NCI-H774 (cell line): ENCODE results near the gene DGCR6L.
"Not testable (repeated sequence)": the region's sequence is repeated elsewhere in the genome, so short reads cannot be mapped to it uniquely, and the experiment has no call there.

Source experiments
- DNase-seq: peaks from one replicate; lab custom pipeline; 2025; lab: John Stamatoyannopoulos, UW

The DGCR6L gene

DNA sequence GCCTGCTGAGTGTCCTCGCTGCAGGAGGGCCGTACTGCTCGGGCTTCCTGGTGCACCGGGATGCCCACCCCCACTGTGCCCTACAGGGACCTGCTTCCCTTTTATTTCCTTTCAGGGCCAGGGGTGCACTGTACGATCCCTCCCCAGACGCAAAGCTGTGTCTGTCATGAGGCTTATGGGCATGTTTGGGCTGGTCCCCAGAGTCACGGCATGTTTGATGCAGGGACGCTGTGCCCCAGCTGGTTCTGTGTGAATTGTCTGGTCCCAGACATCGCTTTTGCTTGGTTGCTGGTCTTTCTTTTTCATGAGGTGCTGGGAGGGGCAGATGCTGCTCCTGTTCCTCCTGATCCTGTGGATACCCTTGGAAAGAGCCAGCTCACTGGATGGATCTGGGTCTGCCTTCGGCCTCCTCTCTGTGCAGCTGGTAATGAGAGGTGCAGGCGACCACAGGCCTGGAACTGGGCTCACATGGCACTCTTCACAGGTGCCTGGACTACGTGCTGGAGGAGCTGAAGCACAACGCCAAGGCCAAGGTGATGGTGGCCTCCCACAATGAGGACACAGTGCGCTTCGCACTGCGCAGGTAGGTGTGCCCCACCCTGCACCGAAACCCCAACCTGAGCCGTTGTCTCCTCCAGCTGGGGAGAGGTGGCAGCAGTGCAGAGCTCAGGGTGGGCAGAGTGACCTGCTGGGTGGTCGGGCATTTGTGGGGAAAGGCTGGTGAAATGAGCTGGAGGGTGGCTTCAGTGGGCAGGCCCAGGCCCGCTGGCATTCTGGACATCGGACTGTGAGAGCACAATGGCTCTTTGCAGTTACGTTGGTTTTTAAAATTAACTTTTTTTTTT is 10.8 kb downstream of the DGCR6L start:
- not testable (repeated sequence) for DNase-seq

DNA sequence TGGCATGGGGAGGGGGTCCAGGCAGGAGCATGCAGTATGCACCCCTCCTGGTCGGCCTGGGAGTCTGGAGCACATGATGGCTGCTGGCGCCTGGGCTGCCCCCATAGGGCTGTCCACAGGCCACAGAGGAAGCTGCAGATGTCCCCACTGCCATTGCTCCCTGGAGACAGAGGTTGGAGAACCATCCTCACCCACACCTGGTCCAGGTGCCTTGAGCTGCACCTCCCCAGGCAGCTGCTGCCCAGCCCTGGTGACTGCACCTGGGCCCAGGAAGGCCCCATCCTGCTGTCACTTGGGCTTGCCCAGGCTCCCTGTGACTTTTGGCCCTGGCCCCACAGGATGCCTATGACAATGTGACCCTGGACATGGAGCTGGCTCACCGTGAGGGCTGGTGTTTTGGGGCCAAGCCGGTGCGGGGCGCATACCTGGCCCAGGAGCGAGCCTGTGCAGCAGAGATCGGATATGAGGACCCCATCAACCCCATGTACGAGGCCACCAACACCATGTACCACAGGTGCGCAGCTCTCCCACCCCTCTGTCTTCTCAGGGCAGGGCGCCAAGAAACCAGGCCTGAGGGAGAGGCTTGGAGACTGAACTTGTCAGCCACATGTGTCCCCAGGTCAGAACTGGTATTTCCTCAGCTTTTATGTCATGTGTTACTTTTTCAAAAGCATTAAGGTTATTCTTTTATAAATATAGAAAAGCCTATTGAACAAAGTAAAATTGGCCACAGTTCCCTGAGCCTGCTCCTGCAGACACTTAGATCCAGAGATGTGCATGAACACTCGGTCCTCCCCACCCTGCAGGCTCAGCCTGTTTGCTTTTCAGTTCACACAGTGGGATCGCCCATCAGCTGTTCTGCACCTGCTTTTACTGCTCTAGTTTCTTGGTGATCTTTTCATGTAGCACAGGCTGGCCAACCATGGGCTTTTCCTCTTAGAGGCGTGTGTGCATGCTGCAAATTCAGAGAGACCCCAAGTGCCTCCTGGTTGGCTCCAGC is 12.1 kb downstream of the DGCR6L start:
- not testable (repeated sequence) for DNase-seq

DNA sequence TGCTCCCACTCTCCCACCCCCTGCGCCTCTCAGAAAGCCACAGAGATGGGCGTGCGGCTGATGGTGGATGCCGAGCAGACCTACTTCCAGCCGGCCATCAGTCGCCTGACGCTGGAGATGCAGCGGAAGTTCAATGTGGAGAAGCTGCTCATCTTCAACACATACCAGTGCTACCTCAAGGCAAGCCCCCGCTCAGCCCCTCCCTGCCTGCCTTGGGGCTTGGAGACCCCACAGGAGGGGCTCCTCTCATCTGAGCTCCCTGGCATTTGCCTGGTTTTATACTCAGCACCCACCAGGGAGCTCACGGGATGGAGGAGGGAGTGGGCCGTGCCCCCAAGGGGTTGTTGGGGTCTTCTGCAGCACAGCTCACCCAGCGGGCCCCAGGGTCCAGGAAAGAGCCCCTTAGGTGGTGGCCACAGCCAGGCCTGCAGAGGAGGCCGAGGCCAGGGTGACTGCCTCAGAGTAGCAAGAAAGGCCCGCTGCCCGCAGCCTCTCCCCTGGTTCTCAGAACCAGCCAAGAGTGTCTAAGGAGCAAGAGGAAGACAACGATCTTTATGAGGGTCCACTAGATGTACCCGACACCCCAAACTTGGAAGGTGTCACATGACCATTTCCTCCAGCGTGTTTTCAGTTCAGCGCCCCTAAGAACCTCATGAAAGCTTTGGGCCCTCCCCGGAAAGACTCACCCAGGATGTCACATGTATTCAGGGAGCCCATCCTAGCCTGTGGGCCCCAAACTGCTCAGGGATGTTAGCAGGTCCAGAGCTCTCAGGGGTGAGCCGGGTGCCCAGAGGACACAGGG is 13.0 kb downstream of the DGCR6L start:
- DNase-seq = not testable (repeated sequence)

DNA sequence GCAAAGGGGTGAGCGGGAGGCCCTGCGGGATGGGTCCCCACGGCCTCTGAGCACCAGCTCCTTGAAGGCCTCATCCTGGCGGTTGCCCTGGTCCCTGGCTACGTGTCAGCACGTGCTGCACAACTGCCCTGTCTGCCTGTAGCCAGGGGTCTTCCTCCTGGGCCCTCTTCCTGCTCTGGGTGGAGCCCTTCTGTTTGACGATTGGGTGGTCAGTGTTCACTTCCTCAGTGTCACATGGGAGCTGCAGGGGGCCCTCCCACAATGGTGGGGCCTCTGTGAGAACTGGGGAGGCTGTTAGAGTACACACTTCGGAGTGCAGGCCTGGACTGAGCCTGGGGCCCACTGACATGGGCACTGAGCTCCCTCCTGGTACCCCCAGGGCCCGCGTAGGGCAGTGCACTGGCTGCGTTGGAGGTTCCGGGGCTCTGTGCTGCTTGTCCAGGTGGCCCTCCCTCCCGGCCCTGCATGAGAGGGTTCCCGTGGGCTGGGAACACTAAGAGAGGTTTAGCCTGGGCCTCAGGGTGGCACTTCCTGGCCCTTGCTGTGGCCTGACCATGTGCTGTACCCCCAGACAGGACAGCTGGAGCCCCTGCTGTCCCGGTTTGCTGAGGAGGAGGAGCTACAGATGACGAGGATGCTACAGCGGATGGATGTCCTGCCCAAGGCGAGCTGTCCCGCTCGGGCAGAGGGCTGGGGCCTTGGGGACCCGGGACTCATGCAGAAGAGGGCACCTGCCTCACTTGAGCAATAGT is 13.8 kb downstream of the DGCR6L start:
- no peak for DNase-seq

DNA sequence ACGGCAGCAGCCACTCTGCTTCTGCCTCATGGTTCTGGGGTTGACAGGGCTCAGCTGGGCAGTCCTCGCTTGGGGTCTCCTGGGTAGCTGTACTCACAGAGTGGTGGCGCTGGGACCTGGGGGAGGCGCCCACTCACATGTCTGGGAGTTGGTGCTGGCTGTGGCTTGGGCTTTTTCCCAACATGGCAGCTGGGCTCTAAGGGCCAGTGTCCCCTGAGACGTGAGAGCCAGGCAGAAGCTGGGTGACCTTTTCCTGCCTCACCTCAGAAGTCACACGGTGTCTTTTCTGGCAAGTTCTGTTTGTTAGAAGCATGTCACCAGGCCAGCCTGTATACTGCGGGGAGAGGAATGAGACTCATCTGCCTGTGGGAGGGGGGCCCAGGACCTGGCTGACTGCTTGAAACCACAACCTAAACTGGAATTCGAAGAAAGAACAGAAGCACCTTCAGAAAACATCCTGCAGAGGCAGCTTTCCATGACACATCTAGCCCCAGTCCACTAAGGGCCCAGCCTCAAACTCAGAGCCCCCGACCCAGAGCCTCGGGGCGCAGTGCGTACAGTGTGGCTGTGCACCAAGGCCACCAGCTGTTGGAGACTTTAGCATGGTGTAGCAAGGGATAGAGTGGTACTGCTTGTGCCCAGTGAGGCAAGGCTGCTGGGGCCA is 14.5 kb downstream of the DGCR6L start:
- DNase-seq = not testable (repeated sequence)

DNA sequence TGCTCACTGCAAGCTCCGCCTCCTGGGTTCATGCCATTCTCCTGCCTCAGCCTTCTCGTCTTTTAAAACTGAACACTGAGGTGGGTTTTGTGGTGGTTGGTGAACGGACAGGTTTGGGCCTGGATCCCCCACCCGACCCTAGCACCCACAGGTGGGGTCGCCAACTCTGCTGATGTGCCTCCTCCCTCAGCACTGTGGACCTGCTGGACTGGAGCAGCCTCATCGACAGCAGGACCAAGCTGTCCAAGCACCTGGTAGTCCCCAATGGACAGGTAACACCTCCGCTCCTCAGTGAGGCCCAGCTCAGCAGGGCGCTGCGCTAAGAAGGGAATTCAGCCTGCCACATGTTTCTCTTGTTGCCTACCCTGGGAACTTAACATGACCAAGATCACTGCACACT is 15.2 kb downstream of the DGCR6L start:
- no peak for DNase-seq

DNA sequence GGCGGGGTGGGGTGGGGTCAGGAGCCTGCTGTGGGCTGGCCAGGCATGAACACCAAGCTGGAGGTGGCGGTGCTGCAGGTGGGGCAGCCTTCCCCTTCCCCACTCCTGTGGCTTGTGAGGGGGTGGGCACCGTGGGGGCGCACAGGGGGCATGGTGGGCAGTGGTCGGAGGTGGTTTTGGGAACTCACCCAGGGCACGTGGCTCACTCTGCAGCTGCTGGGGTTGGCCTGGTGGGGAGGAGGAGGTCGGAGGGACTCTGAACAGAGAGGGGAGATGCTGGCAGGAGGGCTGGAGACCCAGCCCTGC is 16.7 kb downstream of the DGCR6L start:
- DNase-seq = not testable (repeated sequence)

DNA sequence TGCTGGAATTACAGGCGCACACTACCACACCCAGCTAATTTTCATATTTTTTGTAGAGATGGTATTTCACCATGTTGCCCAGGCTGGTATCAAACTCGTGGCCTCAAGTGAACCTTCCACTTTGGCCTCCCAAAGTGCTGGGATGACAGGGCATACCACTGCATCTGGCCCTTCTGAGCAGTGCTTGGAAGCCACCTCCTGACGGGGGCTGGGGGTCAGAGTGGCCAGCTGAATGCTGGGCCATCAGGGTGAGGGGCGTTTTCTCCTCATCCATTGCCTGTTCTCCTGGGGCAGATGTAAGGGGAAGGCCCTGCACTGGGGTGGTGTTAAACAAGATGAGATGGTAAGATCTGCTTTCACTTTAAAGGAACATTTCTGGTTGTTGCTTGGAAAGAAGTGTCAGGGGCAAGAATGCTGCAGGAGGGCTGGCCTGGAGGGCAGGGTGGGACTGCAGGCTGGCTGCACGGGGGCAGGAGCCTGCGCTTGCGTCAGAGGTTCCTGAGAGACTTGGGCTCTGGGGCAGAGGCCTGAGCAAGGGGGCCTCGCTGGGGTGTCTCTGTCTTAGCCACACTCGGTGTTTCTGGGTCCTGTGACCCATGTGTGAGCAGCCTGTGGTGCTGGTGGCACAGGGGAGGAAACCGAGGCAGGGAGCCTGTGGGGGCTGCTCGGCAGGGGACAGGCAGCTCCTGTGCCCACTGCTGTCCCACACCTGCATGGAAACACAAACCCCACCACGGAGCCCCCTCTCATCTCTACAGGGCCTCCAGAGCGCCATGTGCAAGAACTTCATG is 17.2 kb downstream of the DGCR6L start:
- no peak for DNase-seq

DNA sequence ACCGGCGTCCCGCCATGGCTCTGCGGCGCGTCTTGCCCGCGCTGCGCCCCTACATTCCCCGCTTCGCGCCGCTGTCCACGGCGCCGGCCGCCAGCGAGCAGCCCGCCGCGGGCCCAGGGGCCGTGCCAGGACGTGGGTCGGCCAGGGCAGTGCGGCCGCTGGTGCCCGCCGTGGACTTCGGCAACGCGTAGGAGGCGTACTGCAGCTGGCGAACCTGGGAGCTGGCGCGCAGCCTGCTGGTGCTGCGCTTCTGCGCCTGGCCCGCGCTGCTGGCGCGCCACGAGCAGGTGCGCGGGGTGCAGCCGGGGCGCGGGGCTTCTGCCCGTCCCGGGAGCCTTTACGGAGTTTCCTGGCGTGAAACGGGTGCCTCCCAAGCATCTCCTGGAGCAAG is 20.1 kb downstream of the DGCR6L start:
- peak; percentile 34 for DNase-seq

DNA sequence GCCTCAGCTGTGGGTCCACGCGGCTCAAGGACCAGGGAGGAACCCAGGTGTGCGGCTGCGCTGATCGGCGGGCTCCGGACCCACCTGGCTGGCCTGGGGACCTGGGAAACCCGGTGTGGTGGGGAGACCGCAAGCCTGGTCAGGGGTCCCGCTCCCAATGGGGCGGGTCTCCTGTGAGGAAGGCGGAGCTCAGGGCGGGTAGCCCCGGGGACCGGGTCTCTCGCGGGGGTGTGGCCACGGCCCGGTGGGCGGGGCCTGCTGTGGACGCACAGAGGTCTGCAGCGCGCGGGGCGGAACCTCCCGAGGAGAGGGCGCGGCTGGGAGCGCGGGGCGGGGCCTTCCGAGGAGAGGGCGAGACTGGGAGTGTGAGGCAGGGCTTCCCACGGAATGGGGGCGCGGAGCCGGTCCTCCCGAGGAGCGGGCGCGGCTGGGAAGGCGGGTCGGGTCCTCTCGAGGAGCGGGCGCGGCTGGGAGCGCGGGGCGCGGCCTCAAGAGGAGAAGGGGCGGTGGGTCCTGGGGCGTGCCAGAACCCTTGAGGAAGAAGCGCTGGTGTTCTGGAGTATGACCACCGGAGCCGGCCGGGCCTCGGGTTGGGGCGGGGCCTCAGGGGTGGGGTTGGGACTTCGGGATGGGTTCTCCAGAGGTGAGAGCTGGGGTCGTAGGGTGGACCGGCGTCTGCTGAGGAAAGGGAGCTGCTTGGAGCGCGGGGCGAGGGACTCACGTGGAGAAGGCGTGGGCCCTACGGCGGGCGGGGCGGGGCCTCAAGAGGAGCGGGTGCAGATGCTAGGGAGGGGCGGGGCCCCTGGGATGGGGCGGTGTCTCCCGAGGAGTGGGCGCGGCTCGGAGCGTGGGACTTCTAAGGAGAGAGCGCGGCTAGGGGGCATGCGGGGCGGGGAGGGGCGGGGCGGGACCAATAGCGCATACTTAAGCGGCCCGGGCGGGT is 20.8 kb downstream of the DGCR6L start:
- DNase-seq = peak; percentile 70

DNA sequence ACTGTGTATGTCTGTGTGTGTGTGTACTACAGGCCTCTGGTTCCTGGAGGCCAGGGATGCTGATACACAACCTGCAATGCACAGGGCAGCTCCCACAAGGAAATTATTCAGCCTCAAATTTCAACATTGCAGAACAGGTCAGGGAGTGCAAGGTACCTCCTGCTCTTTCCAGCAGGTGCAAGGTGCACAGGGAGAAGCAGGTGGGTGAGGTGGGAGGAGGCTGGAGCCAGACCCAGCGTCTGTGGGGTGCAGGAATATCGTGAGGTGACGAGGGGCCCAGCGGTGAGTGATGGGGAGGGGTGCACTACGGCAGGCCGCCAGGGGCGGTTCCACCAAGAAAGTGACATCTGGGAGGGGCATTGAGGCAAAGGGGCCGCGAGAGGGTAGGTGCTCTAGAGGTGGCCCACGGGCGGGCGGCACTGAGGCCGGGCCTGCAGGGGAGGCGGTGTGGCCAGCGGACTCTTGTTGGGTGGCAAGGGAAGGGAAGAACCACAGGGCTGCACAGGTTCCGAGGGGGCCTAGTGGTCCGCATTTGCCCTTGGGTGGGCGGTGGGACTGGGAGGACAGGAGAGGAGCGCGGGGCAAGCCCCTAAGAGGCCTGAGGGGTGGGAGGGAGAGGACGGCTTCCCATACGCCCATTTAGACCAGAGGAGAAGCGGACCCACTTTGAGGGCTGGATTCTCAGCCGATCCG is 21.6 kb downstream of the DGCR6L start:
- no peak for DNase-seq

DNA sequence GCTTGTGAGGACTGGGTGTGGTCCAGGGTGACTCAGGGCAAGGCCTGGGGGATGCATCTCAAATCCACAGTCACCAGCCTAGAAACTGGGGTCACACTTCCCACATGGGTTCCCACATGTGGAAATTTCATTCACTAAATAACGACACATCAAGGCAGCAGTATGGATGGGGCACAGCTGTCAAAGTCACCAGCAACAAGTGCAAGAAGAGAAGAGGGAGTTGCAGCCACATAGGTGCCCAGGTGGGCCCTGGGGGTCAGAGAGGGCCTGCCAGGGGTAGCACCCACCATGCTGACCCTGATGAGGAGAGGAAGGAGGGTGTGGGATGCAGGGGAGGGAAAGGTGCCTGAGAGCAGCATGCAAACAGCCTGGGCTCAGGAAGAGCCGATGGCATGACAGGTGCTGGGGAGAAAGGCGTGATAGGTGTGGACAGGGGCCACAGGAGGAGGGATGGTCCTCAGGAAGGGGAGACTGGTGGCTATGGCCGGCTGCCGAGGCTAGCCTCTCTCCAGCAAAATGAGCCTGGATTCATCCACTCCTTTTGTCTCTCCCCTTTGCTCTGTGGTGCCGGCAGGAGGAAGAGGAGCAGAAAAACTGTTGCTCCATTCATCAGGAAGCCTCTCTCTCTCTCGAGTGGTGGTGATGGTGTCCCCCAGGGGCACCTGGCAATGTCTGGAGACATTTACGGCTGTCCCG is 22.3 kb downstream of the DGCR6L start:
- no peak for DNase-seq

DNA sequence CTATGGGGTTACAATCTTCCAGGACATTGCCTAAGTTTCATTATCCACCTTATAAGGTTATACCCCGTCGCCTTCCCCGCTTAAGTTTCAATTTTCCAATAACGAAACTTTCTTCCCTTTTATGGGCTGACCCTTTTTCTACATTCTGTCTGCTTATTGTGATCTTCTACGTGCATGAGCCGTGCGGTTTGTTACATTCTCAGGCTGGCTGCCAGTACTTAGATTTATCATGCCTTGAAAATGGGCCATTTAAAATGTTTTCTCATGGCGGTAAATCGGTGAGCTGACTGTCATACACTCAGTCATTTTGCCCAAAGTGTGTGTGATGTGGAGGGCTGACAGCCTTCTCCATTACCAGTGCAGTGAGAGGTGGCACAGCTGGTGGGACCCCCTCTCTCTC is 23.3 kb downstream of the DGCR6L start:
- DNase-seq = no peak

DNA sequence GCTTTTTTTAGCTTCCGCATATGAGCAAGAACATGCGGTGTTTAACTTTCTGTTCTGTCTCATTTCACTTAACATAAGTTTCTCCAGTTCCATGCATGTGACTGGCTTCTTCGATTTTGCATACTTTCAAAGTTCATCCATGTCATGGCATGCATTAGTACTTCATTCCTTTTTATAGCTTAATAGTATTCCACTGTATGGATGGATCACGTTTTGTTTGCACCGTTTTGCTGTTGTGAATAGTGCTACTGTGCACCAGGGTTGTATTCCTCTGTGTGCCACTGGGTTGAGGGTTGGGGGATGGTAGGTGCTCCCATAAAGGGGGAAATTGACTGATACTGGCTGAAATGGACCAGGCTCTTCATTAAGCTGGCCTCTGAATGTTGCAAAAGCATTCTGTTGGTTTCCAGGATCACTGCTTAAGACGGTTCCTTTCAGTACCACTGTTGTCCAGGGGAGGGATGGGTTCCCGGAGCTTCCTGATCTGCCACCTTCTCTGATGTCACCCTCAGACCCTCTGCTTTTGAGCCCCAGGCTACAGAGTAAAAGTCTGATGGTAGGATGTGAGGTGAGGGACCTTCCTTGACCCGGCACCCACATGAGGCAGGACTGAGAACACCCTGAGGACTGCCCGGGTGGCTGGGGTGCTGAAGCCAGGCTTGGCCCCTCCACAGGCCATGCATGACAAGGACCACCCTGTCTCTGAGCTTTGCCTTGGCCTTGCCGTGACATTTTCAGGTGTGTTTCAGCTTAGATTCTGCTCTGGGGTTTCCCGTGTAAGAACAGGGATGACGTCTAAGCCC is 24.4 kb downstream of the DGCR6L start:
- DNase-seq = no peak

DNA sequence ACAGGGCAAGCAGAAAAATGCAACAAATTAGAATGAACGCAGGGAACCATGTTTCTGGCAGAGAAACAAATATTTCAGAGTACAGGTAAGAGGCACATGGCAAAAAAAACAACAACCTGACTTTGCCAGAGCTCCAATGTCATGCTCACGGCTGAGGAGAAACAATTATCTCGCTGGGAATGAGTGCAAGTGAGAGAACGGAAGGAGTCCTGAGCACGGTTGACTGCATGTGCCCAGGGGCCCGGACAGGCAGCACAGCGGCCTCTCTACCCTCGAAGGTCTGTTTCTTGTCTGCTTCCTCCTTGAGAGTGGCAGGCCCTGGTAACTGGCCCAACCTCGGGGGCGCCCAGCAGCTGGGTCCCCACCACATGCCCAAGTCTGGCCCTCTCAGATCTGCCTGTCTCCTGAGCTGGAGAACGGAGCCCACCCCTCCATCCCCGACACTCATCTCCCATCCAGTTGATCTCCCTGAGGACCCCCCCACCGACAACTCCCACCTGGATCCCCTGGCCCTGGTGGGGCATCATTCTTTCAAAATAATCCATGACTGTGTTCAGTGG is 27.1 kb downstream of the DGCR6L start:
- no peak for DNase-seq

DNA sequence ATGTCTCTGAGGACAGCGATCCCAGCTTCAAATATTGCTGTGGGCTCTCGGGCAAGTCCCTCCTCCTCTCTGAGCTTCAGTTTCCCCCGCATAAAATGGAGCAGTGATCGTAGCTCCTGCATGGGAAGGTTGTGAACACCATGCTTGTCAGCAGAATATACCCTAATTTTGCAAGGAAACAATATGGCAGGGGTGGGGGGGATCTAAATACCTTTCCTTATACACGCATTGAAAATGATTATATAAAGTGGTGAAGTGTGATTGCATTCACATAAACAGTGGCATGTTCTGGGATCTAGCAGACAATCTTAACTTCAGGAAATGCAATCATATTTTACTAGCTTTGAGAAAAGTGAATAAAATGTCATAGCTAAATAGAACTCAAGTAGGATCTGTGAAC is 27.8 kb downstream of the DGCR6L start:
- DNase-seq = no peak
